Transverse colon (tissue), 4 donors: ENCODE results near the gene HOXA6. TPM values are rescaled to one million over a fixed set of nuclear protein-coding genes. Genes with fewer than 3 reads are reported as not detected.

ENCODE experiments used
- DNase-seq: peaks from one replicate; pipeline ENCODE4 v3.0.0-alpha.2; 2019
- H3K27ac ChIP-seq, 4 donors: fragments of 200-600 bp; sonication (generic); 2 replicates each; pipeline ENCODE4 v1.5.1; 2016 to 2018; ENCODE audit warnings: inconsistent platforms in 4 of 4
- H3K27me3 ChIP-seq: fragments of 200-600 bp; sonication (generic); 2 replicates; pipeline ENCODE4 v1.5.1; 2017; ENCODE audit warnings: inconsistent platforms
- H3K36me3 ChIP-seq, 4 donors: fragments of 200-600 bp; sonication (generic); 2 replicates each; pipeline ENCODE4 v1.5.1; 2017 to 2019; ENCODE audit warnings: inconsistent platforms in 4 of 4
- H3K4me1 ChIP-seq, 4 donors: fragments of 200-600 bp; sonication (generic); 2 replicates each; pipeline ENCODE4 v1.5.1; 2017 to 2020; ENCODE audit warnings: inconsistent platforms in 4 of 4
- H3K4me3 ChIP-seq, 4 donors: fragments of 200-600 bp; sonication (generic); 1 replicate in 1 of 4; 2 replicates in 3 of 4; pipeline versions ENCODE4 v1.5.1 to v1.6.1; 2017 to 2019; ENCODE audit warnings: inconsistent platforms in 4 of 4
- H3K9me3 ChIP-seq, 2 donors: fragments of 200-600 bp; sonication (generic); 2 replicates each; pipeline ENCODE4 v1.5.1; 2017 to 2019; ENCODE audit warnings: inconsistent platforms in 2 of 2
- CTCF ChIP-seq, 5 experiments: fragments of 200-600 bp in 3 of 5; fragments of 450-650 bp in 2 of 5; sonication (generic) in 3 of 5; IDR thresholded peaks; 1 replicate in 2 of 5; 2 replicates in 3 of 5; pipeline ENCODE4 v1.5.1; 2016 to 2017; ENCODE audit warnings: antibody characterized with exemption in 5 of 5, inconsistent platforms in 3 of 5, mild to moderate bottlenecking in 2 of 5, moderate library complexity in 1 of 5
- EP300 ChIP-seq: sonication (generic); formaldehyde crosslinking; IDR thresholded peaks from one replicate; pipeline ENCODE4 v1.6.1; 2017; ENCODE audit warnings: antibody characterized with exemption, low read depth
- POLR2A ChIP-seq: fragments of 450-650 bp; IDR thresholded peaks from one replicate; pipeline ENCODE4 v1.6.1; 2016; ENCODE audit warnings: antibody characterized with exemption, mild to moderate bottlenecking, moderate library complexity
- POLR2AphosphoS5 ChIP-seq, 3 donors: sonication (generic); formaldehyde crosslinking; IDR thresholded peaks; one replicate each; pipeline ENCODE4 v1.6.1; 2016; ENCODE audit warnings: antibody characterized with exemption in 3 of 3
- WGBS, 2 donors: methylation state at CpG; one replicate each; pipeline ENCODE4 v1.1.5; 2018; ENCODE audit warnings: low coverage in 1 of 2; 5-methylcytosine and 5-hydroxymethylcytosine counted together
- in situ Hi-C, 4 donors: fragments of 200-750 bp; cut with MboI; loops; one replicate each; pipeline versions ENCODE4 v1.15.0 to v1.15.1; 2017; ENCODE audit warnings: low sequenced_read_pairs in 3 of 4, low pct_ligation_motif_present in 1 of 4, low pct_unique_long_range_greater_than_20kb in 1 of 4
- intact Hi-C: fragments of 100-400 bp; cut with DNase I; formaldehyde crosslinking; loops from one replicate; pipeline ENCODE4 v1.15.1; 2023; ENCODE audit warnings: low total_unique reads
- total RNA-seq, 4 donors: library from RNA; depleted of rRNA; stranded (reverse); fragments of >200 nt; gene quantifications; one replicate each; pipeline ENCODE4 v1.1.0, GENCODE V29; 2016

The HOXA6 gene
- total RNA-seq, 4 donors from 2014 or later: 12.9 to 27.8 (median 17.3) TPM

- intact Hi-C loops (loop anchor here (5.0 kb wide), 1 partner anchor 829 kb away; no protein-coding TSS in a partner anchor), in situ Hi-C loops (loop anchor here in 3 of 4 donors (10.0 to 25.0 kb wide), 2 partner anchors 1326 to 1334 kb away; no protein-coding TSS in a partner anchor)
- Histone ChIP-seq H3K4me3 (peak overlapping the region; percentile 37 to 79 (median 57)), H3K36me3 (no peaks in the 10 kb centered on the region), H3K27ac (peak overlapping the region; percentile 95 to 99 (median 98)), H3K4me1 (peaks cover 16 to 69% (median 53%) of the 10 kb centered on the region in 4 donors), H3K9me3 (no peaks in the 10 kb centered on the region), H3K27me3 (peaks cover 65% of the 10 kb centered on the region)
- WGBS, 2 donors: 13% methylated on average over 44 of the region's 49 CpGs; no CpG with 5 or more reads in 1 of the 2 donors
- TF ChIP-seq POLR2A (no peak), EP300 (no peak), POLR2AphosphoS5 (IDR thresholded peaks at IDR 0.05) (no peak)
- peak; percentile 39 for DNase-seq
These were observed 41.1 kb upstream of the HOXA6 start for GRCh38 chr7:27188386-27189294.

DNA sequence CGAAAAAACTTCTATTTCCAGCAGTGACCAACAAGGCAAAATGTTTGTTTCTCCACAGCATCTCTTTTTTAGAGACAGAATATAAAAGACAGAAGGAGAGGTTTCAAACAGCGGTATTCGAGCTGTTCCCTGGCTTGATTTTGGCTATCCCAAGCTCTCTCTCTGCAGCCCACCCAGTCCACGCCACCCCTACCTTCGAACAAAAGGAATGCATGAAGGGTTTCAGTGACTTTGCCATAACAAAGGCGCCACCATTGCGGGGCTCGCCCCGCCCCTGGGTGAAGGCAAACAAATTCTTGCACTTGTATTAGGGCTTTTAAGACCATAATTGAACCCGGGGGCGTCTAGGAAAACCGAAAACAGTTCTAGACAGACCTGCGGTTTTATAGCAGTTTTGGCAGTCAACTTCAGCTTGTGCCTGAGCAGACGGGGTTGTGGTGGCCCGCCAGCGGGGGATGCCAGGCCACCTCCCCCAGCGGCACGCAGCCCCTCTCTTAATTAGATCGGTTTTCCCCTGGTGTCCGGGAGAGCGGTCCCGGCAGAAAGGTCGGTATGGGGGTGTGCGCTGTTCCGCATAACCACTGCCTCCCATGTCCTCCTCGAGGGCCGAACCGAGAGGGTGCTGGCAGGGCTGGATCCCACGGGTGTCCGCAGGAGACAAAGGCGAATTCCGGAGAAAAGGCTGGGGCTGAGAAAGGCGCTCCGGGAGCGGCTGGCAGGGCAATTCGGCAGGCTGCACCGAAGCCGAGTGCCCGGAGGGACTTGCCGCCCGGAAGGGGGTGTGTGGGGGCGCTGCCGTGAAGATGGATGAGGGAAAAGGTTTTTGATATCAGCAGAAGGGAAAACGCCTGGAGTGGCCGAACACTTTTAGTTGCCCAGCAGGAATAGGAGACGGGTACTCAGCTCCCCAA is 40.2 kb upstream of the HOXA6 start:
- TF ChIP-seq CTCF (IDR thresholded peaks at IDR 0.05) (no peak), POLR2AphosphoS5 (IDR thresholded peaks at IDR 0.05) (no peak), EP300 (no peak), POLR2A (no peak)
- H3K36me3 ChIP-seq: no peaks in the 10 kb centered on the region
- DNase-seq: peak; percentile 35
- WGBS, 2 donors: 0 to 4% methylated on average over 2 to 46 of the region's 46 CpGs
- peak overlapping the region; percentile 95 to 99 (median 98) for H3K27ac ChIP-seq
- H3K4me3 ChIP-seq: peak overlapping the region; percentile 37 to 79 (median 57)
- H3K4me1 ChIP-seq: peaks cover 16 to 68% (median 53%) of the 10 kb centered on the region in 4 donors
- H3K27me3 ChIP-seq: peaks cover 66% of the 10 kb centered on the region
- no peaks in the 10 kb centered on the region for H3K9me3 ChIP-seq
- in situ Hi-C loops (loop anchor here in 3 of 4 donors (10.0 to 25.0 kb wide), 2 partner anchors 1325 to 1333 kb away; no protein-coding TSS in a partner anchor), intact Hi-C loops (loop anchor here (5.0 kb wide), 1 partner anchor 830 kb away; no protein-coding TSS in a partner anchor)

- intact Hi-C loops (loop anchor here (5.0 kb wide), 1 partner anchor 830 kb away; no protein-coding TSS in a partner anchor), in situ Hi-C loops (loop anchor here in 3 of 4 donors (10.0 to 25.0 kb wide), 2 partner anchors 1325 to 1332 kb away; no protein-coding TSS in a partner anchor)
- no peak for DNase-seq
- H3K27ac ChIP-seq: peak overlapping the region; percentile 95 to 99 (median 98)
- 15 to 20% methylated on average over 3 to 4 of the region's 4 CpGs for WGBS, 2 donors
- H3K4me3 ChIP-seq: peak overlapping the region; percentile 8 to 79 (median 62)
- H3K36me3 ChIP-seq: no peaks in the 10 kb centered on the region
- TF ChIP-seq CTCF (IDR thresholded peaks at IDR 0.05): no peak
- TF ChIP-seq POLR2AphosphoS5 (IDR thresholded peaks at IDR 0.05): no peak
- no peak for TF ChIP-seq EP300
- no peak for TF ChIP-seq POLR2A
- H3K27me3 ChIP-seq: peaks cover 66% of the 10 kb centered on the region
- H3K4me1 ChIP-seq: peaks cover 22 to 71% (median 59%) of the 10 kb centered on the region in 4 donors
- H3K9me3 ChIP-seq: no peaks in the 10 kb centered on the region
These were observed 39.3 kb upstream of the HOXA6 start for GRCh38 chr7:27186668-27187474.
